NOMO-1 (cell line): ENCODE results near the gene GRPEL2.

Experiments
- DNase-seq, 2 experiments: peaks; one replicate each; lab custom pipeline; 2025; ENCODE audit not compliant: unreplicated experiment in 2 of 2; lab: John Stamatoyannopoulos, UW

The GRPEL2 gene

DNA sequence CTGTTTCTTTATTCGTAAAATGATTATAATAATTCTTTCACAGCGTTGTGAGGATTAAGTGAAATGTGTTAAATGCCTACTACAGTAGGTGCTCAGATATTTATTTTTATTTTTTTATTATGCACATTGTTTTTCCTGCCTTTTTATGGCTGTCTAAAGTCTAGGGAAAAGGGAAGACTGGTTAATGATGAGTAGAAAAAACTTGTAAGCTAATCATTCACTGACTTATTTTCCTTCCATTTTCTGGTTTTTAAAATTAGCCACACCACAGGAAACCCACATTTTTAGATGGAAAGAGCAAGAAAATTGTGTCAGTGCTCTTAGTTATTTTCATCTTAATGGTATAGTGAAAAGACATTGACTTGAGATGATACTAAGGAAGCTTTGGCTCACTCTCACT lies 8.6 kb downstream of the GRPEL2 start:
- no peak for DNase-seq

DNA sequence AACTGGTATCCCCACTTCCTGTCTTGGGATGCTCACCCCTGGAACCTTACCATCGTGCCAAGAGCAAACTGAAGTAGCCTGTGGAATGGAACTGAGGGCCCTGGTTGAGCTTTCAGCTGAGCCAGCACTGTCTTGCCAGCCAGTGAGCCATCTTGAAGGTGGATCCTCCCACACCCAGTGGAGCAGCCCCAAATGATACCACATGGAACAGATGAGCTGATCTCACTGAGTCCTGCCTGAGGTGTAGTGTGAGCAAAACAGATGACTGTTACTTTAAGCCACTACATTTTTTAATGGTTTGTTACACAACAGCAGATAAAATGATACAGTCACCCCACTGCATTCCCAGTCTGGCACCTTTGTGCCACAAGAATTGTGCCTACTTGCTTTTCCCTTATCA lies 10.4 kb downstream of the GRPEL2 start:
- DNase-seq = no peak

DNA sequence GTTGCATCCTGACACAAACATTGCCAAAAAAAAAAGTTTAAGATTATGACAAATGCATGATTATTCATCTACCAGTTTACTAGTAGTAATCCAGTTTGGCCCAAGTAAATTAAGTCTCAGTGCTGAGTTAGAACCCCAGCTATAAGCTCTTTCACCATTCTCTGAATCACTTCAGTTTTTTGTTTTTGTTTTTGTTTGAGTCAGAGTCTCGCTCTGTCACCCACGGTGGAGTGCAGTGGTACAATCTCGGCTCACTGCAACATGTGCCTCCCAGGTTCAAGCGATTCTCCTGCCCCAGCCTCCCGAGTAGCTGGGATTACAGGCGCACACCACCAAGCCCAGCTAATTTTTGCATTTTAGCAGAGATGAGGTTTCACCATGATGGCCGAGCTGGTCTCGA lies 11.1 kb downstream of the GRPEL2 start:
- DNase-seq = no peak

DNA sequence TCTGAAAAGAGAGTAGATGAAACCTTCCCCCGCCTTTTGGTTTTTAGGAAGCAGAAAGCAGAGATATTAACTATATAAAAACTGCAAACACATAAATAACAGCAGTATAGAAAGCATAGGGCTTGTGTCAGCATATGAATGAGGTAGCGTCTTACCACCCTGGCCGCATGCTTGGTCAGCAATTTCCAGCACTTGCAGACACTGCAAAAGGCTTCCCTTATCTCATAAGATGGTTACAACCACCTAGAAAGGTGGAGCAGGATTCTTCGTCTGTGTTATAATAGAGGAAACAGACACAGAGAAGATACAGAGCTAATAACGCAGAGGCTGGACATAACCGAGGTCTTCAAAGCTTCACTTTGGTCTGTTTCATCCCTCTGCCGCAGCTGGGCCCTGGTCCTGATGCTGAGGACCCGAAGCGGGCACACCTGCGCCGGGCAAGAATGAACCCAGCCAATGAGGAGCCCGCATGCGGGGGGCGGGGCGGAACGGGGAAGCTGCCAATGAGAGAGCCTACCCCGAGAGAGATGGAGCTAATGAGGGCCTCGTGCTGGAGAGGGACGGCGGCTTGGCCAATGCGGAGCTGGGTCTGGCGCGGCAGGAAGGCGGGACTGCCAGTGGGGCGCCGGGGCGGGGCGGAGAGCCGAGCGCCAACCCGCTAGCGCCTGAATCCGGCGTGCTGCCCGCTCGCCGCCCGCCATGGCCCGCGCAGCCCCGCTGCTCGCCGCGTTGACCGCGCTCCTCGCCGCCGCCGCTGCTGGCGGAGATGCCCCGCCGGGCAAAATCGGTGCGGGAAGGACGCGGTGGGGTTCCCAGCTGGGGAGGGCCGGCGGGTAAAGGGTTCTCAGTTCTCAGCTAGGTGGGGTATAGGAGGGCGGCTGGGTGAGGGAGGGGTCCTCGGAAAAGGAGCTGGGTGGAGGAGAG lies 12.3 kb downstream of the GRPEL2 start, which contains the start of gene PCYOX1L:
Gene PCYOX1L, plus strand, starts transcription at position 677 of the 924 bp plus-strand sequence. Its CDS starts 23 bp downstream, at position 700.
- DNase-seq = peak; percentile 94 to 99

DNA sequence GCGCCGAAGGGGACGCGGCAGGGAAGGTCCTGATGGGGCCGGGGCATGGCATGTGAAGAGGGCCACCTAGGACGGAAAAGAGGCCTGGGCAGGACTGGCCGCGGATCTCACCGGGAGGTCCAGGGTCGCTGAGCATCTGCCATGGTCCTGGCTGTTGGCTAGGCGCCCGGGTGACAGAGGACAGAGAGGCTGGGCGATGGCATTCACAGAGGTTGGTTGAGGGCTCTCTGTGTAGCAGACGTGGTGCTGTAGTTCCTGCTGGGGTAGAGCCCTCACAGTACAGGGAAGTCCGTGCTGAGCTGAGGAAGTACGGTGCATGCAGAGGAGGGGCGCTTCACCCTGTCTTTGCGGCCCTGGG lies 13.0 kb downstream of the GRPEL2 start:
- DNase-seq = peak; percentile 48 to 69

DNA sequence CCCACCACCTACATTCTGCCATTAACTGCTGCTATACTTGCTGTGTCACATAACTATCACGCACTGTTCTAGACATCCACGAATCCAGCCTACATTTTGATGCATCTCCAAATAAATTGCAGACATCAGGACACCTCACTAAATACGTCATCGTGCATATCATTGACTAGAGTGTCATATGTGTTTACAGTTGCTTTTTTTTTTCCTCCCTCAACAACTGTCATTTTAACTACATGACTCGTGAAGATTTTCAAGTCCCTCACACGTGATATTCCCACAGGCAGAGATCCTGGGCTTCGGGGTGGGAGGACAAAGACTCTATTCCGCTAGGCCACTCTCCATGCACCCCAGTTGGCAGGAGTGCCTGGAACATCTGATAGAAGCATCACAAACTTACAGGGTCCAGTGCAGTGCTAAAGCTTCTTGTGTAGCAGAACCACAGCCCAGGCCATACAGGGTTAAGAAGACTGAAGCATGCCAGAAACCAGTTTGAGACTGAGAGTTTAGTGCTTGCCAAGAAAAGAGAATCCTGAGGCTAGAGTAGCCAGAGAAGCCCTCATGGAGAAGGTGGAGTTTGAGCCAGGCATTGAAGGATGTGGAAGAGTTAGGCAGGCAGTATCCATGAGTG lies 13.7 kb downstream of the GRPEL2 start:
- no peak for DNase-seq

DNA sequence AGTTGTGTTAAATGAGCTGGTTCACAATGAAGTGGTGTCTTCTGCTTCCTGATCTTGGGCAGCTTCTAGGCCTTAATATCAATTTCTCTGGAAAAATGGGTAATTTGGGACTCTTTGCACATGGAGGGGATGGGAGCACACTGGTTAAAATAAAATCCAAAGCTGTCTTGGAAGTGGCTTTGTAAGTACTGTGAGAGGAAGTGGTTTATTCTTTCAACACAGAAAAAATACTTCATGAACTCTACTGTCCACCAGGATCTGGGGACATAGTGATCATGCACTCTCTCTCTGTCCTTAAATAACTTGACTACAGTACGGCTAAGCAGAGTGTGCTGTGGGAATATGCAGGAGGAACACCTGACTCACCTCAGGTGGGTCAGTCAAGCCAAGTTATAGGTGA lies 15.0 kb downstream of the GRPEL2 start:
- peak in 1 of 2 experiments; percentile 41 for DNase-seq

DNA sequence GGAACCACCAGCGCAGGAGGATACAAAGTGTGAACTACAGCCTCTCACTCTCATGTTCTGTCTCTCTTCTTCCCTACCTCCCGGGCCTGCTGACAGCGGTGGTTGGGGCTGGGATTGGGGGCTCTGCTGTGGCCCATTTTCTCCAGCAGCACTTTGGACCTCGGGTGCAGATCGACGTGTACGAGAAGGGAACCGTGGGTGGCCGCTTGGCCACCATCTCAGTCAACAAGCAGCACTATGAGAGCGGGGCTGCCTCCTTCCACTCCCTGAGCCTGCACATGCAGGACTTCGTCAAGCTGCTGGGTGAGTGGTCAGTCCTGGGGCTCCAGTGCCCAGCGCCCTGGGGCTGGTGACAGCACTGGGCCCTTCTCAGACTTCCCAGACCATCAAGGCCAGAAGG lies 17.2 kb downstream of the GRPEL2 start:
- no peak for DNase-seq

DNA sequence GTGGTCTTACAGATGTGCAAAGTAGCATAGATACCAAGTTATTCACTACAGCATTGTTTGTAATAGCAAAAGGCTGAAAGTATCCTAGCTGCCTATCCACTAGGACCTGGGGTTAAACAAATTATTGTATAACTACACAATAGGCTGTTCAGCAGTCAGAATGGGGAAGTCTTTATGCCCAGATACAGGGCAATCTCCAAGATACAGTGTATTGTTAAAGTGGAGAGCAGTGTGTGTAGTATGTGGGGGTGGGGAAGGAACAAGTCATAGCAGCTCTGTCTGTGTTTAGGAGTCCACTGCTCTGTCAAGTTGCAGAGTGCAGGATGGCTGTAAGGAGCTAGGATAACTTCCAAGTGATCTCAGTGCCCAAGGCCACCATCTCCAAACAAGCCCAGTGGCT lies 18.1 kb downstream of the GRPEL2 start:
- DNase-seq = peak in 1 of 2 experiments; percentile 4

DNA sequence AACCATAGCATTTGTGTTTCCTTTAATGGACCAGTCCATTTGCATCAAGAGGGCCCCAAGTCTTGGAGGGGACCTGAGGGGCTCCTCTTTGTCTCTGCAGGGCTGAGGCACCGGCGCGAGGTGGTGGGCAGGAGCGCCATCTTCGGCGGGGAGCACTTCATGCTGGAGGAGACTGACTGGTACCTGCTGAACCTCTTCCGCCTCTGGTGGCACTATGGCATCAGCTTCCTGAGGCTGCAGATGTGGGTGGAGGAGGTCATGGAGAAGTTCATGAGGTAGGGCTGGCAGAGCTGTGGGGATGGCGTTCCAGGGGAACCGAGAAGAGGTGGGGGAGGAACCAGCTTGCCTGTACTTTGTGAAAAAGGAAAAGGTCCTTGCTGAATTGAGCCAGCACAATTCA lies 18.6 kb downstream of the GRPEL2 start:
- DNase-seq = no peak

DNA sequence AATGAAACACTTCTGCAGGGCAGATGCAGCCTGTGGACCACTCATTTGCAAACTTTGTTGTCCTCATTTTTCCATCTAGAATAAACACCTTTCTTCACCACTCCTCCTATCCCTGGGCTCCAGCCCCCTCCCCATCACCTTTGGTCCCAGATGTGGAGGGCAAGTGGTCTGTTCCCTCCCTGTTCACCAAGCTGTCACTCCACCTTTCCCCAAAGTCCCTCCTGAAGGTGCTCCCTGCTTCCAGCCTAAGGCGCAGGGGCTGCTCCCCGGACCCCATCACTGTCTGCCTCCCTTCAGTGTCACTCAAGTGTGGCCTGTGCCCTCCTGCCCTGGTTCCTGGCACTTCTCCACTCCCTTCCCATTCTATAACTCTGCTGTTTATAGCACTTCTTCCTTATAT lies 19.4 kb downstream of the GRPEL2 start:
- no peak for DNase-seq

DNA sequence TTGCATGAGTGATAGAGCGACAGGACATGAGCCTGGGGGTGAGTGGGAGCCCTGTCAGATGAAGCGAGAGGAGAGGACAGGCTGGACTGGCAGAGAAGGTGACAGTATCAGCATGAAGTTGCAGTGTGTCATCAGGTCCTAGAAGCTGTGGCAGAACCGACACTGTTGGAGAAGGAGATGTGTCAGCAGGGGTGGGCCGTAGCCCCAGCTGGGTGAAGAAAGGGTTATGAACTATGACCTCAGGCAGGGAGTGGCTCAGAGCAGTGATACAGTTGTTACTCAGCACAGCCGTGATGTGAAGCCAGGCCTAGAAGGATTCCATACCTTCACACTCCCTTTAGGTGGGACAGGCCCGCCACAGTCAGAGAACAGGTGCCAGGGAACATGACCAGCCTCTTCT lies 20.1 kb downstream of the GRPEL2 start:
- DNase-seq = no peak

DNA sequence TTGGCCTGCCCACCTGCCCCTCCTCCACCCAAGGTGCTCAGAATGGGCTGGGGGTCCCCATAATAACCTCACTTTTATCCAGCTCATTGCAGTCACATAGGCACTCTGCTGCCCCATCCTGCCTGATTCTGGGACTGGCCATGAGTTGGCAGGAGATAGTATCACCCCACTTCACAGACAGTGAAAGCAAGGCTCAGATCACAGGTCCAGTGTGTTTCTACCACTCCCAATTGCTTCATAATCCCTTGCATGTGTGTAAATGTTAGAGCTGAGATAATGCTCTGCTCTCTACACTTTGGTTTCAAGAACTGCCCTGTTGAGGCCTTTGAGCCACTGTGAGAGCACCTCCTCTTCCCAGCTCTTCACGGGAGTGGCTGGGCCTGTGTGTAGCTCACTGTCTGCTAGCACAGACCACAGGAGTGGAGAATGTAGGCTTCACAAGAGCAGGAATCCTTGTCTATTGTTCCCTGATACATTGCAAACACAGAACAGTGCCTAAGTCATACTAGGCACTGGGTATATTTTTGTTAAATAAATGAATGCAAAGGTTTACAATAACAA lies 20.9 kb downstream of the GRPEL2 start:
- no peak for DNase-seq

DNA sequence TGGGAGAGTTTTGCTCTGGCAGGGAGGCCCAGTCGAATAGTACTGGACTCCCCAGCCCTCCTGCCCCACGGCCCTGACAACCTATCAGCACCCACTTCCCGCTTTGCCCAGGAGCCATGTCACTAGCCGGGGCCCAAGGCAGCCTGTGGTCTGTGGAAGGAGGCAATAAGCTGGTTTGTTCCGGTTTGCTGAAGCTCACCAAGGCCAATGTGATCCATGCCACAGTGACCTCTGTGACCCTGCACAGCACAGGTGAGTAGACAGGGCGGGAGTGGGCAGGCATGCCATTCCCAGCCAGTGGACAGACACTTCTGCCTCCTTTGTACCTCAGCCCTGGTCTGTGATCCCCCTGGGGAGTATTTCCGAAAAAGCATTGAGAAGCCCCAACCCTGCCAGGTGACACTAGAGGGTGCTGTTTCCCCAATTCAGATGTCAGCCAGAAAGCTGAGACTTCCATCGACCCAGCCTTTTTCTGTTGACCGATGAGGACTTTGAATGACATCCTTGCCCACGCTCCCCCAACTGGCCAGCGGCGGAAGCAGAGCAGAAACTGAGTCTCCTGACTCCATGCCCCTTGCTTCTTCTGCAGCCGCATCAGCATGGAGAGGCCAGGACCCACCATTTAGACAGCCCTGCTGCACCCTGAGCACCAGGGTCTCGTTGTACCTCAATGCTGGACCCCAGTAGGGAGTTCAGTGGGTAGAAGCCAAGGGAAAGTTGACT lies 22.1 kb downstream of the GRPEL2 start:
- peak; percentile 52 to 72 for DNase-seq

DNA sequence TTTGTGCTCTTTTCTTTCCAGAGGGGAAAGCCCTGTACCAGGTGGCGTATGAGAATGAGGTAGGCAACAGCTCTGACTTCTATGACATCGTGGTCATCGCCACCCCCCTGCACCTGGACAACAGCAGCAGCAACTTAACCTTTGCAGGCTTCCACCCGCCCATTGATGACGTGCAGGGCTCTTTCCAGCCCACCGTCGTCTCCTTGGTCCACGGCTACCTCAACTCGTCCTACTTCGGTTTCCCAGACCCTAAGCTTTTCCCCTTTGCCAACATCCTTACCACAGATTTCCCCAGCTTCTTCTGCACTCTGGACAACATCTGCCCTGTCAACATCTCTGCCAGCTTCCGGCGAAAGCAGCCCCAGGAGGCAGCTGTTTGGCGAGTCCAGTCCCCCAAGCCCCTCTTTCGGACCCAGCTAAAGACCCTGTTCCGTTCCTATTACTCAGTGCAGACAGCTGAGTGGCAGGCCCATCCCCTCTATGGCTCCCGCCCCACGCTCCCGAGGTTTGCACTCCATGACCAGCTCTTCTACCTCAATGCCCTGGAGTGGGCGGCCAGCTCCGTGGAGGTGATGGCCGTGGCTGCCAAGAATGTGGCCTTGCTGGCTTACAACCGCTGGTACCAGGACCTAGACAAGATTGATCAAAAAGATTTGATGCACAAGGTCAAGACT lies 22.8 kb downstream of the GRPEL2 start:
- DNase-seq = no peak

DNA sequence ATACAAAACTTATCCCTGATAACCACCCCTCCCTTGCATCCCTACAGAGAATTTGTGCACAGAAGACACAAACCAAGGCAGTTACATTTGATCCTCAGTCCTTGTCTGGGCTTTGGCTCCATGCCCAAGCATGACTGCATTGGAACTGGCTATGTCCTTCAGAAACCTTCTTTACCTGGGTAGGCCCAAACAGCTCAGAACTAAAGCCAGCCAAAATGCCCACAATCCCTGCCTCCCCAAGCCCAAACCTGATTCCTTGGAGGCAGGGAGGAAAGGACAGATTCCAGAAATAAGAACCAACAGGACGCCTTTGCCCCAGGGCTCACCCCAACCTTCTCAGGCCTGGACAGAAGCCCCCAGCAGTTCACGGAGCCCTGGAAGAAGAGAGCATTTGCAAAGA lies 25.6 kb downstream of the GRPEL2 start:
- no peak for DNase-seq

DNA sequence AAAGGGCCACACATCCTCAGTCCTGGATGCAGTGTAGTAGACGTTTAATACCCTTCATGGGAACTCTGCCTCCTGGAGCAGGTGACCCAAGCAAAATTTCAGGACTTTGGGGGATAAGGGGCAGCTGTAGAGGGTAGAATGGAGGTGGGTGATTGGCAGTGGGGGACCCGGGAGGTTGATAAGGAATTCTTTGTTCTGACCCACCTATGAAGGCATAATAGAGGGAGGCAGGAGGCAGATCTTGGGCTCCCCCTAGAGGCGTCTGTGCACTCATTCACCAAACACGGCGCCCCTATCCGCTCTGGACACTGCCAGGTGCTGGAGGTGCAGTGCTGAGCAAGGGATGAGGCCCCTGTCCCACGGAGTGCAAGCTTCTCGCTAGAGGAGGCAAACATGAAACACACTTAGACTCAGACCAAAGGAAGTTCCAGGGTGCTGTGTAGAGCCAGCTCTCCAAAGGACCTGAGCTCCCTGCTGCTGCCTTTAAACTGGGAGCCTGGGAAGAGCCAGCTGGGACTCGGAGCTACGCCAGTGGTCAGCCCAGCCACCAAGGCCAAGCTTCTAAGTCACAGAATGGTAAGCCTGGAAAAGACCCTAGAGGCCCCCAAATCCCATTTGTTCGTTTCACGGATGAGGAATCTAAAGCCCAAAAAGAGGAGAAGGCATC lies 26.1 kb downstream of the GRPEL2 start:
- DNase-seq = peak; percentile 34 to 42

DNA sequence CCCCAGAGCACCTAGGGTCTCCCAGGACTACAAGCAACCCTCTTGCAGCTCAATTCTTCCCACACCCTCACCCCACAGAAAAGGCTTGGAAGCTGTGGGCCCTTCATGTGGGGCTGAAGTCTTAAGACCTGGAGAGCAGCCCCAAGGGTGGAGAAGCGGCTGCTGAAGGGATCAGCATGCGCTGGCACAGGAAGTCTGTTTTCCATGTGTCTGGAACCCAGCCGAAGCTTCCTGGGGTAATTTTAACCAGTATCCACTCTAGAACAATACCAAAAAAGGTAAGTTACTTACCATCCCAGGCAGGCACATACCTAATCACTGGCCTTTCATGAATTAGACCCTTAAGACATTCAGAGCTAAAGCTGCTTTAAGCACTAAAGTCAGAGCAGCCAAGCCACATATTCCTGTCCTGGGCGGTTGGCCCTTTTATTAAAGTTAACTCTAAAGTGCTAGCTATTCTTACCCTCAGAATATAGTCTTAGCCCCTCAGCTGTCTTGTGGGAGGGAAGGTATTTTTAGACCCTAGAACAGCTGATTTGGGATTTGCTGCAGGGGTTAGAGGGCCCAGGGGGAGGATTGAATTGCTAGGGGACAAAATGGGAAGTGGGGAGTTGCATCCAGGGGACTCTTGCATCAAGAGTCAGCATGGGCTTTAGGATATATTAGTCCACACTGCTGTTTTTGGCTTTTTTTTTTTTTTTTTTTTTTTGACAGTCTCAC lies 26.9 kb downstream of the GRPEL2 start:
- no peak for DNase-seq

DNA sequence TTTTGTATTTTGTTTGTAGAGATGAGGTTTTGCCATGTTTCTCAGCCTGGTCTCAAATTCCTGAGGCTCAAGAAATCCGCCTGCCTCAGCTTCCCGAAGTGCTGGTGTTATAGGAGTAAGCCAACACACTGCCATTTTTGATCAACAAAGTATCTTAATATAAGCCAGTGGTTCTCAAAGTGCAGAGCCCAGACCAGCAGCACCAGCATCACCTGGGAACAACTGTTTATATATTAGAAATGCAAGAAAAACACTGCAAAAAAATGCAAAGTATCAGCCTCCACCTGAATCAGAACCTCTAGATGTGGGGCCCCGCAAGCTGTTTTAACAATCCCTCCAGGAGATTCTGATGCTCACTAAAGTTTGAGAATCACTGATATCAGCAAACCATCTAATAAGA lies 27.6 kb downstream of the GRPEL2 start:
- DNase-seq = no peak
